ENCODE measurements around the gene PRKN.

- TF ChIP-seq ELF4 (IDR thresholded peaks at IDR 0.05) (no peak), FOXA1 (IDR thresholded peaks at IDR 0.05) (no peak), CTBP1 (IDR thresholded peaks at IDR 0.05; ENCODE audit: borderline replicate concordance) (no peak), SP1 (IDR thresholded peaks at IDR 0.05) (no peak), FOXM1 (IDR thresholded peaks at IDR 0.05; ENCODE audit: borderline replicate concordance) (no peak), NFRKB (IDR thresholded peaks at IDR 0.05) (no peak), SUZ12 (IDR thresholded peaks at IDR 0.05) (no peak), ARNT (IDR thresholded peaks at IDR 0.05) (no peak), HDGF (IDR thresholded peaks at IDR 0.05; ENCODE audit: borderline replicate concordance) (no peak), LEF1 (IDR thresholded peaks at IDR 0.05; ENCODE audit: borderline replicate concordance) (no peak), BHLHE40 (IDR thresholded peaks at IDR 0.05; ENCODE audit: borderline replicate concordance) (no peak), ZNF384 (IDR thresholded peaks at IDR 0.05) (no peak), L3MBTL2 (conservative IDR thresholded peaks at IDR 0.05) (no peak), FOXK2 (IDR thresholded peaks at IDR 0.05) (no peak)
Measured at GRCh38 chr6:162325826-162326225, 401.7 kb downstream of the PRKN start.

Measured in HEK293T (cell line).